Liver (tissue), 9 donors: ENCODE results near the gene HOOK1. TPM values are rescaled to one million over a fixed set of nuclear protein-coding genes. Genes with fewer than 3 reads are reported as not detected.

Experiments used
- DNase-seq: peaks from one replicate; pipeline ENCODE4 v3.0.0-alpha.2; 2017; ENCODE audit warnings: low spot score
- H3K27ac ChIP-seq, 2 donors: one replicate each; pipeline ENCODE4 v1.7.0; 2013; ENCODE audit warnings: inconsistent platforms in 2 of 2, low read length in 2 of 2, control low read depth in 1 of 2, low read depth in 1 of 2, mild to moderate bottlenecking in 1 of 2
- H3K27me3 ChIP-seq, 4 donors: one replicate each; pipeline versions ENCODE4 v1.6.1 to v1.7.0; 2013; ENCODE audit warnings: low read length in 3 of 4, inconsistent platforms in 1 of 4, mild to moderate bottlenecking in 1 of 4, moderate library complexity in 1 of 4; ENCODE audit not compliant: control insufficient read depth in 4 of 4, insufficient read depth in 4 of 4
- H3K36me3 ChIP-seq, 4 donors: one replicate each; pipeline versions ENCODE4 v1.6.1 to v1.7.0; 2013; ENCODE audit warnings: low read length in 3 of 4, mild to moderate bottlenecking in 3 of 4, low read depth in 1 of 4, moderate library complexity in 1 of 4; ENCODE audit not compliant: control insufficient read depth in 4 of 4, insufficient read depth in 3 of 4
- H3K4me1 ChIP-seq, 4 donors: one replicate each; pipeline versions ENCODE4 v1.6.1 to v1.7.0; 2013; ENCODE audit warnings: low read length in 3 of 4, mild to moderate bottlenecking in 3 of 4, moderate library complexity in 1 of 4; ENCODE audit not compliant: control insufficient read depth in 4 of 4, insufficient read depth in 4 of 4
- H3K4me3 ChIP-seq, 3 donors: one replicate each; pipeline versions ENCODE4 v1.6.1 to v1.7.0; 2013; ENCODE audit warnings: low read length in 3 of 3, control low read depth in 1 of 3, low read depth in 1 of 3, mild to moderate bottlenecking in 1 of 3
- H3K9ac ChIP-seq, 2 donors: one replicate each; pipeline ENCODE4 v1.7.0; 2013; ENCODE audit warnings: low read length in 2 of 2, mild to moderate bottlenecking in 2 of 2, moderate library complexity in 2 of 2, control low read depth in 1 of 2, low read depth in 1 of 2
- H3K9me3 ChIP-seq, 4 donors: one replicate each; pipeline versions ENCODE4 v1.6.1 to v1.7.0; 2013; ENCODE audit warnings: low read length in 3 of 4; ENCODE audit not compliant: control insufficient read depth in 4 of 4
- FOXA1 ChIP-seq: IDR thresholded peaks from 2 replicates; pipeline ENCODE4 v1.6.1; 2016; ENCODE audit warnings: antibody characterized with exemption
- FOXA2 ChIP-seq: IDR thresholded peaks from 2 replicates; pipeline ENCODE4 v1.6.1; 2016; ENCODE audit warnings: antibody characterized with exemption
- GABPA ChIP-seq, 2 donors: IDR thresholded peaks in 1 of 2; conservative IDR thresholded peaks in 1 of 2; 2 replicates each; pipeline ENCODE4 v1.6.1; 2016; ENCODE audit warnings: antibody characterized with exemption in 2 of 2, mild to moderate bottlenecking in 1 of 2, moderate library complexity in 1 of 2
- HNF4A ChIP-seq, 2 donors: conservative IDR thresholded peaks; 2 replicates each; pipeline ENCODE4 v1.6.1; 2016; ENCODE audit warnings: antibody characterized with exemption in 2 of 2, mild to moderate bottlenecking in 2 of 2
- HNF4G ChIP-seq: IDR thresholded peaks from 2 replicates; pipeline ENCODE4 v1.6.1; 2016; ENCODE audit warnings: antibody characterized with exemption
- JUND ChIP-seq, 2 donors: IDR thresholded peaks; 2 replicates each; pipeline ENCODE4 v1.6.1; 2016; ENCODE audit warnings: antibody characterized with exemption in 2 of 2
- RAD21 ChIP-seq, 2 donors: IDR thresholded peaks; 2 replicates each; pipeline ENCODE4 v1.6.1; 2016; ENCODE audit warnings: antibody characterized with exemption in 2 of 2, mild to moderate bottlenecking in 2 of 2
- RXRA ChIP-seq, 2 donors: IDR thresholded peaks; 2 replicates each; pipeline ENCODE4 v1.6.1; 2017 to 2018; ENCODE audit warnings: antibody characterized with exemption in 2 of 2, mild to moderate bottlenecking in 1 of 2
- SP1 ChIP-seq: IDR thresholded peaks from 2 replicates; pipeline ENCODE4 v1.6.1; 2018; ENCODE audit warnings: antibody characterized with exemption, mild to moderate bottlenecking
- TAF1 ChIP-seq: conservative IDR thresholded peaks from 2 replicates; pipeline ENCODE4 v1.6.1; 2016; ENCODE audit warnings: antibody characterized with exemption, mild to moderate bottlenecking
- YY1 ChIP-seq: IDR thresholded peaks from 2 replicates; pipeline ENCODE4 v1.6.1; 2016; ENCODE audit warnings: antibody characterized with exemption, mild to moderate bottlenecking
- WGBS: extraction: QIAGEN DNeasy Blood & Tissue Kit; methylation state at CpG from one replicate; pipeline ENCODE4 v1.1.7; 2013; 5-methylcytosine and 5-hydroxymethylcytosine counted together
- polyA plus RNA-seq, 2 donors: library from polyadenylated mRNA; stranded (reverse) in 1 of 2; unstranded in 1 of 2; fragments of 200-250 nt in 1 of 2; fragments of >200 nt in 1 of 2; fragmentation: Nextera tagmentation in 1 of 2; extraction: Ambion mirVana in 1 of 2; gene quantifications; one replicate each; pipeline versions ENCODE4 v1.2.1 to v1.2.3, GENCODE V29; 2013 to 2015
- total RNA-seq, 2 donors: library from RNA; depleted of rRNA; stranded (reverse); fragments of >200 nt; gene quantifications; one replicate each; pipeline ENCODE4 v1.2.3, GENCODE V29; 2014
- TF ChIP-seq, protein P1 (sequence below): IDR thresholded peaks from 2 replicates; pipeline ENCODE4 v1.6.1; 2016; ENCODE audit warnings: antibody characterized with exemption, mild to moderate bottlenecking
- TF ChIP-seq, protein P2 (sequence below): IDR thresholded peaks from 2 replicates; pipeline ENCODE4 v1.6.1; 2016; ENCODE audit warnings: antibody characterized with exemption
- TF ChIP-seq, protein P3 (sequence below): IDR thresholded peaks from 2 replicates; pipeline ENCODE4 v1.6.1; 2016; ENCODE audit warnings: antibody characterized with exemption
- TF ChIP-seq, protein P4 (sequence below): fragments of 150-350 bp; IDR thresholded peaks from 2 replicates; pipeline ENCODE4 v1.5.1; 2017; ENCODE audit warnings: improper control_type of control experiment, low read depth, low read length; ENCODE audit not compliant: missing input control
- donor health status: healthy.
- donor health status: healthy.
- donor health status: healthy.
- donor health status: healthy.
- donor health status: healthy.

Gene HOOK1
- total and polyA plus RNA-seq, 4 donors, result 10.3 to 33.4 (median 17.5) TPM

DNA sequence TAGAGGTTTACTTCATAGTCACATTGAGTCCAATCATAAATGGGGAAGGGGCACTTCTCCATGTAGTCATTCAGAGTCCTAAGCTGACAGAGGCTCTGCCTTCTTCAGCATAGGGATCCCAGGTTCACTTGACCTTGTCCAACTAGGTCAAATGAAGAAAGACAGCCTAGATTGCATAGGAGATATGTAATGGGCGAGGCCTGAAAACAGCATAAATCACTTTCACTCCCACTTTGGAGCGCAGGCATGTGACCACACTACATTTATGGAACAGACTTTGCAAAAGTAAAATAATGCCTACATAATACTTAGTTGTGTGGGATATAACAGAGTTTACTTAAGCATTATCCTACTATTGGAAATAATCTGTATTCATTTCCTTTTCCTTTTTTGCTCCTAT is 51.7 kb downstream of the HOOK1 start (continued):
- TF ChIP-seq, protein P1, sequence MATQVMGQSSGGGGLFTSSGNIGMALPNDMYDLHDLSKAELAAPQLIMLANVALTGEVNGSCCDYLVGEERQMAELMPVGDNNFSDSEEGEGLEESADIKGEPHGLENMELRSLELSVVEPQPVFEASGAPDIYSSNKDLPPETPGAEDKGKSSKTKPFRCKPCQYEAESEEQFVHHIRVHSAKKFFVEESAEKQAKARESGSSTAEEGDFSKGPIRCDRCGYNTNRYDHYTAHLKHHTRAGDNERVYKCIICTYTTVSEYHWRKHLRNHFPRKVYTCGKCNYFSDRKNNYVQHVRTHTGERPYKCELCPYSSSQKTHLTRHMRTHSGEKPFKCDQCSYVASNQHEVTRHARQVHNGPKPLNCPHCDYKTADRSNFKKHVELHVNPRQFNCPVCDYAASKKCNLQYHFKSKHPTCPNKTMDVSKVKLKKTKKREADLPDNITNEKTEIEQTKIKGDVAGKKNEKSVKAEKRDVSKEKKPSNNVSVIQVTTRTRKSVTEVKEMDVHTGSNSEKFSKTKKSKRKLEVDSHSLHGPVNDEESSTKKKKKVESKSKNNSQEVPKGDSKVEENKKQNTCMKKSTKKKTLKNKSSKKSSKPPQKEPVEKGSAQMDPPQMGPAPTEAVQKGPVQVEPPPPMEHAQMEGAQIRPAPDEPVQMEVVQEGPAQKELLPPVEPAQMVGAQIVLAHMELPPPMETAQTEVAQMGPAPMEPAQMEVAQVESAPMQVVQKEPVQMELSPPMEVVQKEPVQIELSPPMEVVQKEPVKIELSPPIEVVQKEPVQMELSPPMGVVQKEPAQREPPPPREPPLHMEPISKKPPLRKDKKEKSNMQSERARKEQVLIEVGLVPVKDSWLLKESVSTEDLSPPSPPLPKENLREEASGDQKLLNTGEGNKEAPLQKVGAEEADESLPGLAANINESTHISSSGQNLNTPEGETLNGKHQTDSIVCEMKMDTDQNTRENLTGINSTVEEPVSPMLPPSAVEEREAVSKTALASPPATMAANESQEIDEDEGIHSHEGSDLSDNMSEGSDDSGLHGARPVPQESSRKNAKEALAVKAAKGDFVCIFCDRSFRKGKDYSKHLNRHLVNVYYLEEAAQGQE, result no peak
- no peak for TF ChIP-seq FOXA1

DNA sequence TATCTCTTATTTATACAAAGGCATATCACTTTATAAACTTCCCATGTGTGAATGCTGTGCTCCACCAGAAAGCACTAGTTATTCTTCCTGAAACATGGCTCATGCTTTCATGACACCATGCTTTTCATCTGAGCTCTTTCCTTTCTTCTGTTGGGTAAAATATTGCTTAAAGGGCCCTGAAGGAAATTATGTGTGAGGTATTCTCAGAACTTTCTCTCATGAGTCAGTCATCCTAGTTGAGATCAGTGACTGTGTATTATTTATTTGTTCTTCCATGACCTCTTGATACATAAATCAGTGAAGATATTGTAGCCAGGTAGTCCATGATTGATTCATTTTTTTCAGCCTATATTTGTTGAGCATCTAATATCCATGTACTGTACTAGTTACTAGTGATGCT is 57.0 kb downstream of the HOOK1 start:
- TF ChIP-seq TAF1 (no peak), HNF4A (conservative IDR thresholded peaks at IDR 0.05) (no peak), FOXA2 (no peak), JUND (IDR thresholded peaks at IDR 0.05) (no peak), RAD21 (IDR thresholded peaks at IDR 0.05) (no peak), GABPA (IDR thresholded peaks at IDR 0.05 in 1 of 2, conservative IDR thresholded peaks at IDR 0.05 in 1 of 2) (no peak), HNF4G (no peak)
- TF ChIP-seq, protein P2, sequence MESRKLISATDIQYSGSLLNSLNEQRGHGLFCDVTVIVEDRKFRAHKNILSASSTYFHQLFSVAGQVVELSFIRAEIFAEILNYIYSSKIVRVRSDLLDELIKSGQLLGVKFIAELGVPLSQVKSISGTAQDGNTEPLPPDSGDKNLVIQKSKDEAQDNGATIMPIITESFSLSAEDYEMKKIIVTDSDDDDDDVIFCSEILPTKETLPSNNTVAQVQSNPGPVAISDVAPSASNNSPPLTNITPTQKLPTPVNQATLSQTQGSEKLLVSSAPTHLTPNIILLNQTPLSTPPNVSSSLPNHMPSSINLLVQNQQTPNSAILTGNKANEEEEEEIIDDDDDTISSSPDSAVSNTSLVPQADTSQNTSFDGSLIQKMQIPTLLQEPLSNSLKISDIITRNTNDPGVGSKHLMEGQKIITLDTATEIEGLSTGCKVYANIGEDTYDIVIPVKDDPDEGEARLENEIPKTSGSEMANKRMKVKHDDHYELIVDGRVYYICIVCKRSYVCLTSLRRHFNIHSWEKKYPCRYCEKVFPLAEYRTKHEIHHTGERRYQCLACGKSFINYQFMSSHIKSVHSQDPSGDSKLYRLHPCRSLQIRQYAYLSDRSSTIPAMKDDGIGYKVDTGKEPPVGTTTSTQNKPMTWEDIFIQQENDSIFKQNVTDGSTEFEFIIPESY, result no peak
- H3K4me3 ChIP-seq, result no peak overlapping the region
- H3K27ac ChIP-seq, result no peak overlapping the region
- no peaks in the 10 kb centered on the region for H3K27me3 ChIP-seq
- peaks cover 5 to 39% (median 30%) of the 10 kb centered on the region in 4 donors for H3K36me3 ChIP-seq
- no peak overlapping the region for H3K9ac ChIP-seq
- H3K4me1 ChIP-seq, result no peaks in the 10 kb centered on the region
- DNase-seq, result no peak
- H3K9me3 ChIP-seq, result no peaks in the 10 kb centered on the region

DNA sequence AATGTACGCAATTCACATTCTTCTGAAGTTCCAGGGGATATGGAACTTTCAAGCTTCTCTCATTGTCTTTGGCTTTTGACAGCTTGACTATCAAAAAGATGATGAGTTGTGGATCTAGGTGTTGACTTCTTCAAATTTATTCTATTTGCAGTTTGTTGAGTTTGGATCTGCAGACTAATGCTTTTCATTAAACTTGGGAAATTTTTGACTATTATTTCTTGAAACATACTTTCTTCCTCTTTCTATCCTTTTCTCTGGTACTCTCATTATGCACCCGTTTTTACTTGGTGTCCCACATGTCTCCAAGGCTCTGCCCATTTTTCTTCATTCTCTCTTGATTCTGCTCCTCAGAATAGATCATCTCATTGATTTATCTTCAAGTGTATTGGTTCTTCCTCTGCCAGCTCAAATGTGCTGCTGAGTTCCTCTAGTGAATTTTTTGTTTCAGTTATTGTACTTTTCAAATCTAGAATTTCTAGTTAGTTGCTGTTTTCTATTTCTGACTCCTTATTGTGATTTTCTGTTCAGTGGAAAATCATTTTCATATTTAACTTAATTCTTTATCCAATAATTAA is 62.4 kb downstream of the HOOK1 start:
- no peak for DNase-seq

More for the DNA sequence above, 62.4 kb downstream of the HOOK1 start:
- H3K27ac ChIP-seq, result no peak overlapping the region
- H3K4me3 ChIP-seq, result no peak overlapping the region
- peaks cover 2 to 16% (median 7%) of the 10 kb centered on the region in 4 donors for H3K36me3 ChIP-seq
- H3K9ac ChIP-seq, result no peak overlapping the region
- peaks cover 3 to 14% (median 13%) of the 10 kb centered on the region in 4 donors for H3K4me1 ChIP-seq
- no peak for TF ChIP-seq RXRA (IDR thresholded peaks at IDR 0.05)
- no peak for TF ChIP-seq JUND (IDR thresholded peaks at IDR 0.05)
- TF ChIP-seq FOXA1, result no peak
- TF ChIP-seq, protein P2, result no peak
- TF ChIP-seq, protein P1, result no peak
- TF ChIP-seq YY1, result no peak
- no peak for TF ChIP-seq HNF4G
- TF ChIP-seq RAD21 (IDR thresholded peaks at IDR 0.05), result no peak
- TF ChIP-seq TAF1, result no peak
- TF ChIP-seq GABPA (IDR thresholded peaks at IDR 0.05 in 1 of 2, conservative IDR thresholded peaks at IDR 0.05 in 1 of 2), result no peak
- TF ChIP-seq, protein P3, sequence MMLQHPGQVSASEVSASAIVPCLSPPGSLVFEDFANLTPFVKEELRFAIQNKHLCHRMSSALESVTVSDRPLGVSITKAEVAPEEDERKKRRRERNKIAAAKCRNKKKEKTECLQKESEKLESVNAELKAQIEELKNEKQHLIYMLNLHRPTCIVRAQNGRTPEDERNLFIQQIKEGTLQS, result no peak
- TF ChIP-seq, protein P4, sequence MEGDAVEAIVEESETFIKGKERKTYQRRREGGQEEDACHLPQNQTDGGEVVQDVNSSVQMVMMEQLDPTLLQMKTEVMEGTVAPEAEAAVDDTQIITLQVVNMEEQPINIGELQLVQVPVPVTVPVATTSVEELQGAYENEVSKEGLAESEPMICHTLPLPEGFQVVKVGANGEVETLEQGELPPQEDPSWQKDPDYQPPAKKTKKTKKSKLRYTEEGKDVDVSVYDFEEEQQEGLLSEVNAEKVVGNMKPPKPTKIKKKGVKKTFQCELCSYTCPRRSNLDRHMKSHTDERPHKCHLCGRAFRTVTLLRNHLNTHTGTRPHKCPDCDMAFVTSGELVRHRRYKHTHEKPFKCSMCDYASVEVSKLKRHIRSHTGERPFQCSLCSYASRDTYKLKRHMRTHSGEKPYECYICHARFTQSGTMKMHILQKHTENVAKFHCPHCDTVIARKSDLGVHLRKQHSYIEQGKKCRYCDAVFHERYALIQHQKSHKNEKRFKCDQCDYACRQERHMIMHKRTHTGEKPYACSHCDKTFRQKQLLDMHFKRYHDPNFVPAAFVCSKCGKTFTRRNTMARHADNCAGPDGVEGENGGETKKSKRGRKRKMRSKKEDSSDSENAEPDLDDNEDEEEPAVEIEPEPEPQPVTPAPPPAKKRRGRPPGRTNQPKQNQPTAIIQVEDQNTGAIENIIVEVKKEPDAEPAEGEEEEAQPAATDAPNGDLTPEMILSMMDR, result no peak
- no peak for TF ChIP-seq SP1
- TF ChIP-seq FOXA2, result no peak
- no peaks in the 10 kb centered on the region for H3K9me3 ChIP-seq
- WGBS, result 91% methylated on average over 2 of the region's 2 CpGs
- H3K27me3 ChIP-seq, result no peaks in the 10 kb centered on the region
